ENCODE results near the gene LDB3.

GRCh38 chr10:86632951-86633350 is 35.4 kb upstream of the LDB3 start:
- TF ChIP-seq, protein P1, sequence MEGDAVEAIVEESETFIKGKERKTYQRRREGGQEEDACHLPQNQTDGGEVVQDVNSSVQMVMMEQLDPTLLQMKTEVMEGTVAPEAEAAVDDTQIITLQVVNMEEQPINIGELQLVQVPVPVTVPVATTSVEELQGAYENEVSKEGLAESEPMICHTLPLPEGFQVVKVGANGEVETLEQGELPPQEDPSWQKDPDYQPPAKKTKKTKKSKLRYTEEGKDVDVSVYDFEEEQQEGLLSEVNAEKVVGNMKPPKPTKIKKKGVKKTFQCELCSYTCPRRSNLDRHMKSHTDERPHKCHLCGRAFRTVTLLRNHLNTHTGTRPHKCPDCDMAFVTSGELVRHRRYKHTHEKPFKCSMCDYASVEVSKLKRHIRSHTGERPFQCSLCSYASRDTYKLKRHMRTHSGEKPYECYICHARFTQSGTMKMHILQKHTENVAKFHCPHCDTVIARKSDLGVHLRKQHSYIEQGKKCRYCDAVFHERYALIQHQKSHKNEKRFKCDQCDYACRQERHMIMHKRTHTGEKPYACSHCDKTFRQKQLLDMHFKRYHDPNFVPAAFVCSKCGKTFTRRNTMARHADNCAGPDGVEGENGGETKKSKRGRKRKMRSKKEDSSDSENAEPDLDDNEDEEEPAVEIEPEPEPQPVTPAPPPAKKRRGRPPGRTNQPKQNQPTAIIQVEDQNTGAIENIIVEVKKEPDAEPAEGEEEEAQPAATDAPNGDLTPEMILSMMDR (optimal IDR thresholded peaks at IDR 0.05 in 1 of 3, IDR thresholded peaks at IDR 0.05 in 1 of 3, conservative IDR thresholded peaks at IDR 0.05 in 1 of 3; ENCODE audit: extremely low read depth in 1 of 3, insufficient read depth in 2 of 3, low read length in 3 of 3) = no peak
- no peak for TF ChIP-seq EZH2 (IDR thresholded peaks at IDR 0.05; ENCODE audit: low read length)

Data from keratinocyte (primary cell).